BLaER1 treated with 17β-estradiol and CSF1 and Interleukin-3, amounts not matched to agents 10 nM and 100 nM (cell line): ENCODE data around the gene SLC28A1.

Experiments
- H3K27ac ChIP-seq, 11 experiments: shearing (Covaris generic); formaldehyde crosslinking; 2 replicates each; pipeline ENCODE4 v1.8.1; 2022
- H3K27me3 ChIP-seq, 11 experiments: shearing (Covaris generic); formaldehyde crosslinking; 2 replicates each; pipeline ENCODE4 v1.8.1; 2022
- H3K36me3 ChIP-seq, 11 experiments: shearing (Covaris generic); formaldehyde crosslinking; 2 replicates each; pipeline ENCODE4 v1.8.1; 2022
- H3K4me1 ChIP-seq, 10 experiments: shearing (Covaris generic); formaldehyde crosslinking; 2 replicates each; pipeline ENCODE4 v1.8.1; 2022
- H3K4me2 ChIP-seq, 11 experiments: shearing (Covaris generic); formaldehyde crosslinking; 2 replicates each; pipeline ENCODE4 v1.8.1; 2022
- H3K4me3 ChIP-seq, 10 experiments: shearing (Covaris generic); formaldehyde crosslinking; 2 replicates each; pipeline ENCODE4 v1.8.1; 2022
- H3K9ac ChIP-seq, 11 experiments: shearing (Covaris generic); formaldehyde crosslinking; 2 replicates each; pipeline ENCODE4 v1.8.1; 2022
- H3K9me3 ChIP-seq, 11 experiments: shearing (Covaris generic); formaldehyde crosslinking; replicated peaks in 1 of 11; 2 replicates each; pipeline ENCODE4 v1.8.1; 2022
- H4K20me1 ChIP-seq, 11 experiments: shearing (Covaris generic); formaldehyde crosslinking; 2 replicates each; pipeline ENCODE4 v1.8.1; 2022
- Cebpa-rat ChIP-seq, 11 experiments: shearing (Covaris generic); IDR thresholded peaks; 2 replicates each; pipeline ENCODE4 v1.8.1; 2022

SLC28A1 gene

DNA sequence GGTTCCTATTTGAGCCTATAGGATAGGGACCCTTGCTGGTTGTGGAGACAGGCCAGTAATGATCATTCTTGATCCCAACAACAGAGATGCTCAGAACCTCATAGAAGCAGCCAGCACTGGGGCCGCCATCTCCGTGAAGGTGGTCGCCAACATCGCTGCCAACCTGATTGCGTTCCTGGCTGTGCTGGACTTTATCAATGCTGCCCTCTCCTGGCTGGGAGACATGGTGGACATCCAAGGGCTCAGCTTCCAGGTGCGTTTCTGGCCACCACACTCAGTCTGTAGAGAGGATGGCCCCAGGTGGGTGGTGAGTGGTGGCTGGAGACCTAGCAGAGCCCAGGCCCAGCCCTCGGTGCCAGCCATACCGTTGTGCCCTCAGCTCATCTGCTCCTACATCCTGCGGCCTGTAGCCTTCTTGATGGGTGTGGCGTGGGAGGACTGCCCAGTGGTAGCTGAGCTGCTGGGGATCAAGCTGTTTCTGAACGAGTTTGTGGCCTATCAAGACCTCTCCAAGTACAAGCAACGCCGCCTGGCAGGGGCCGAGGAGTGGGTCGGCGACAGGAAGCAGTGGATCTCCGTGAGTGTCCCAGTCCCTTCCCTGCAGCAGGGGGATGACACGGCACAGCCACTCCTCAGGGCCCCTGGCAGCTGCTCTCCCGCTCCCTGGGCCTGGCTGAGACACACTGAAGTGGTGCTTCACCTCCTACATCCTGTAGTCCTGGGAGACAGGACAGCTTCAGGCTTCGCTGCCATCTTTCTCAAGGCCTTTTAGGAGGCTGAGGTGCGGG lies 50.7 kb downstream of the SLC28A1 start:
- peak overlapping the region in 3 of 11 experiments; percentile 44 to 59 (median 54); a peak in 6 of 22 replicates for H3K27ac ChIP-seq
- no peaks in the 10 kb centered on the region for H3K36me3 ChIP-seq
- H3K4me1 ChIP-seq: peaks cover 14 to 23% (median 20%) of the 10 kb centered on the region in 10 experiments
- no peak overlapping the region for H3K4me2 ChIP-seq
- no peaks in the 10 kb centered on the region for H4K20me1 ChIP-seq
- no peak for TF ChIP-seq Cebpa-rat (IDR thresholded peaks at IDR 0.05)
- no peak overlapping the region for H3K9ac ChIP-seq
- no peak overlapping the region for H3K4me3 ChIP-seq
- no peaks in the 10 kb centered on the region for H3K27me3 ChIP-seq
- no peaks in the 10 kb centered on the region for H3K9me3 ChIP-seq

GRCh38 chr15:84937144-84937543 lies 52.7 kb downstream of the SLC28A1 start:
- Histone ChIP-seq H3K27ac (peak overlapping the region in 5 of 11 experiments; percentile 32 to 79 (median 69); a peak in 8 of 22 replicates), H3K9ac (peak overlapping the region in 4 of 11 experiments; percentile 24 to 65 (median 54); a peak in 6 of 22 replicates), H4K20me1 (no peaks in the 10 kb centered on the region), H3K9me3 (peaks cover 0 to 7% (median 0%) of the 10 kb centered on the region in 11 experiments; a peak in 4 of 22 replicates), H3K4me2 (peak overlapping the region in 10 of 11 experiments; percentile 2 to 56 (median 48); a peak in 15 of 22 replicates), H3K27me3 (no peaks in the 10 kb centered on the region), H3K36me3 (no peaks in the 10 kb centered on the region), H3K4me3 (no peak overlapping the region), H3K4me1 (peaks cover 16 to 25% (median 18%) of the 10 kb centered on the region in 10 experiments)
- peak in 2 of 11 experiments; percentile 64 to 69; a peak in 5 of 22 replicates for TF ChIP-seq Cebpa-rat (IDR thresholded peaks at IDR 0.05)

- Histone ChIP-seq H3K4me2 (no peak overlapping the region), H3K4me3 (no peak overlapping the region), H3K27ac (peak overlapping the region in 3 of 11 experiments; percentile 69 to 79 (median 71); a peak in 5 of 22 replicates), H3K9ac (no peak overlapping the region), H4K20me1 (no peaks in the 10 kb centered on the region), H3K36me3 (no peaks in the 10 kb centered on the region), H3K27me3 (no peaks in the 10 kb centered on the region), H3K4me1 (peaks cover 16 to 25% (median 22%) of the 10 kb centered on the region in 10 experiments), H3K9me3 (peaks cover 0 to 19% (median 0%) of the 10 kb centered on the region in 11 experiments; a peak in 5 of 22 replicates)
- TF ChIP-seq Cebpa-rat (IDR thresholded peaks at IDR 0.05): no peak
Observed at GRCh38 chr15:84938726-84939125, 54.3 kb downstream of the SLC28A1 start.

DNA sequence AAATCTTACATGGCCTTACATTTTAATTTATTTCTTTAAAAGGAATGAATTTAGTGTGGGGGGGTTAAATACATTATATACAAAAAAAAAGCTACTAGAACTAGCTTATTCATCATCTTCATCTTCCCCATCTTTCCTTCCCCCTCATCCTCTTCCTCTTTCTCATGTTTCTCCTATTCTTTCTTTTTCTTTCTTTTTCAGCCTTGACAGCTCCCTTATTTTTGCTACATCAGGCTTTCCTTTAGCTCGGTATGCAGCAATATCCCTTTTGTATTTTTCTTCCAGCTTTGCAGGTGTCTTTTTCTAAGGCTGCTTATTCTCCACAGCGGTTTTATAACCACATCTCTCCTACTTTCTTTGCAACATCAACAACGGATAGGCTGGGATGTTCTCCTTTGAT lies 55.9 kb downstream of the SLC28A1 start:
- Histone ChIP-seq H3K36me3 (no peaks in the 10 kb centered on the region), H3K4me1 (peaks cover 20 to 38% (median 26%) of the 10 kb centered on the region in 10 experiments), H3K9ac (no peak overlapping the region), H3K4me3 (no peak overlapping the region), H3K27ac (no peak overlapping the region), H3K4me2 (peak overlapping the region in 3 of 11 experiments; percentile 40 to 62 (median 45); a peak in 5 of 22 replicates), H3K27me3 (no peaks in the 10 kb centered on the region), H3K9me3 (peaks cover 0 to 19% (median 0%) of the 10 kb centered on the region in 11 experiments; a peak in 5 of 22 replicates), H4K20me1 (no peaks in the 10 kb centered on the region)
- TF ChIP-seq Cebpa-rat (IDR thresholded peaks at IDR 0.05): no peak

- Histone ChIP-seq H3K4me3 (no peak overlapping the region), H3K4me1 (peaks cover 12 to 29% (median 19%) of the 10 kb centered on the region in 10 experiments; a peak in 19 of 20 replicates), H4K20me1 (no peaks in the 10 kb centered on the region), H3K9ac (no peak overlapping the region), H3K36me3 (no peaks in the 10 kb centered on the region), H3K27me3 (no peaks in the 10 kb centered on the region), H3K4me2 (no peak overlapping the region), H3K27ac (no peak overlapping the region), H3K9me3 (peaks cover 0 to 19% (median 0%) of the 10 kb centered on the region in 11 experiments; a peak in 5 of 22 replicates)
- TF ChIP-seq Cebpa-rat (IDR thresholded peaks at IDR 0.05): no peak
Observed at GRCh38 chr15:84942456-84942855, 58.0 kb downstream of the SLC28A1 start.

DNA sequence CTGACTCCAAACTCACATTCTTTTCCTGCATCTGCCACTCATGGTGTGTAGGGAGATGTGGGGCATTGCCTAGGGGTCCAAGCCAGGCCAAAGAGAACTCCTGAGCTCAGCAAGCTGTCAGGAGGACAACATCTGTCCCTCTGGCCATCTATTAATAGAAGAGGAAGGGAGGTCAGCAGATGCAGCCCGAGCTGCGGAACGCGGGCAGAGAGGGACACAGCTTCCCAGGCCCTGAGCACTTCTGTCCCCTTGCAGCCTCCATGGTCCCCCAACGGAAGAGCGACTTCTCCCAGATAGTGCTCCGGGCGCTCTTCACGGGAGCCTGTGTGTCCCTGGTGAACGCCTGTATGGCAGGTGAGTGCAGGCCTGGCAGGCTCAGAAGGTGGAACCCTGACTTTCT lies 59.8 kb downstream of the SLC28A1 start:
- H3K4me3 ChIP-seq: no peak overlapping the region
- no peaks in the 10 kb centered on the region for H3K27me3 ChIP-seq
- H3K9me3 ChIP-seq: peaks cover 0 to 19% (median 0%) of the 10 kb centered on the region in 11 experiments; a peak in 5 of 22 replicates
- H3K9ac ChIP-seq: no peak overlapping the region
- no peak overlapping the region for H3K27ac ChIP-seq
- peaks cover 8 to 20% (median 14%) of the 10 kb centered on the region in 10 experiments; a peak in 18 of 20 replicates for H3K4me1 ChIP-seq
- peak overlapping the region in 5 of 11 experiments; percentile 17 to 39 (median 29); a peak in 3 of 22 replicates for H3K4me2 ChIP-seq
- H3K36me3 ChIP-seq: no peaks in the 10 kb centered on the region
- no peak for TF ChIP-seq Cebpa-rat (IDR thresholded peaks at IDR 0.05)
- no peaks in the 10 kb centered on the region for H4K20me1 ChIP-seq

DNA sequence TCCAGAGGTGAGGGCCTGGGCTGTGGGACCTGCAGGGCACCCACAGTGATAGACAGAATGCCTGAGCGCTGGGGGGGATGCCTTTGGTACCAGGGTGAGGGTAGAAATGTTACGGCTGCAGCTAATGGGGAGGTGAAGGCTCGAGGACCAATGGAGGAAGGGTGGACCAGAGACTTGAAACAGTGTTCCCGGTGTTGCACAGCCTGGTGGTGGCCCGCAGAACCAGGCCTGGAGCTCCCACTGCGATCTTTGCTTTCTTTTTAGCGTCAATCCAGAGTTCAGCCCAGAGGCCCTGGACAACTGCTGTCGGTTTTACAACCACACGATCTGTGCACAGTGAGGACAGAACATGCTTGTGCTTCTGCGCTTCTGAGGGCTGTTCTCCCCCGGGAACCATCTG lies 60.4 kb downstream of the SLC28A1 start:
- TF ChIP-seq Cebpa-rat (IDR thresholded peaks at IDR 0.05): no peak
- H3K27ac ChIP-seq: no peak overlapping the region
- H3K27me3 ChIP-seq: no peaks in the 10 kb centered on the region
- peaks cover 8 to 20% (median 12%) of the 10 kb centered on the region in 10 experiments; a peak in 18 of 20 replicates for H3K4me1 ChIP-seq
- H3K9me3 ChIP-seq: peaks cover 0 to 19% (median 0%) of the 10 kb centered on the region in 11 experiments; a peak in 5 of 22 replicates
- no peak overlapping the region for H3K9ac ChIP-seq
- no peaks in the 10 kb centered on the region for H4K20me1 ChIP-seq
- no peaks in the 10 kb centered on the region for H3K36me3 ChIP-seq
- no peak overlapping the region for H3K4me3 ChIP-seq
- 0 out of 22 replicates have a peak overlapping the region, but pooled peaks of 1 of the 11 experiments have one; percentile 3 for H3K4me2 ChIP-seq

GRCh38 chr15:84946772-84947489 lies 62.5 kb downstream of the SLC28A1 start:
- no peaks in the 10 kb centered on the region for H3K27me3 ChIP-seq
- H3K9ac ChIP-seq: no peak overlapping the region
- no peak for TF ChIP-seq Cebpa-rat (IDR thresholded peaks at IDR 0.05)
- H3K4me1 ChIP-seq: peaks cover 0 to 20% (median 8%) of the 10 kb centered on the region in 10 experiments; a peak in 12 of 20 replicates
- H4K20me1 ChIP-seq: no peaks in the 10 kb centered on the region
- no peaks in the 10 kb centered on the region for H3K36me3 ChIP-seq
- H3K27ac ChIP-seq: no peak overlapping the region
- H3K4me3 ChIP-seq: no peak overlapping the region
- peaks cover 0 to 12% (median 0%) of the 10 kb centered on the region in 11 experiments; a peak in 2 of 22 replicates for H3K9me3 ChIP-seq
- H3K4me2 ChIP-seq: no peak overlapping the region
